NCI-H1436 (cell line): ENCODE results near the gene GRM4.
"Not testable (repeated sequence)": the region's sequence is repeated elsewhere in the genome, so short reads cannot be mapped to it uniquely, and the experiment has no call there.

Experiments
- DNase-seq: peaks from one replicate; lab custom pipeline; 2025; lab: John Stamatoyannopoulos, UW

GRM4 gene

GRCh38 chr6:34043359-34043758 is 102.5 kb downstream of the GRM4 start:
- DNase-seq: no peak

- DNase-seq: not testable (repeated sequence)
Measured at GRCh38 chr6:34041998-34042397, 103.9 kb downstream of the GRM4 start.

GRCh38 chr6:34041385-34041784 is 104.5 kb downstream of the GRM4 start:
- DNase-seq: no peak

GRCh38 chr6:34039943-34040342 is 105.9 kb downstream of the GRM4 start:
- no peak for DNase-seq

- DNase-seq: no peak
Measured at GRCh38 chr6:34037151-34037550, 108.7 kb downstream of the GRM4 start.

- no peak for DNase-seq
Measured at GRCh38 chr6:34036357-34037069, 109.4 kb downstream of the GRM4 start.

GRCh38 chr6:34035704-34036356 is 110.1 kb downstream of the GRM4 start:
- no peak for DNase-seq

- no peak for DNase-seq
Measured at GRCh38 chr6:34035161-34035560, 110.7 kb downstream of the GRM4 start.

- no peak for DNase-seq
Measured at GRCh38 chr6:34032856-34033255, 113.0 kb downstream of the GRM4 start.

GRCh38 chr6:34031625-34032383 is 114.1 kb downstream of the GRM4 start:
- no peak for DNase-seq

GRCh38 chr6:34030831-34031624 is 114.9 kb downstream of the GRM4 start:
- DNase-seq: no peak

GRCh38 chr6:34029489-34030280 is 116.2 kb downstream of the GRM4 start:
- no peak for DNase-seq

GRCh38 chr6:34028691-34029360 is 117.1 kb downstream of the GRM4 start:
- DNase-seq: no peak

- no peak for DNase-seq
Measured at GRCh38 chr6:34027939-34028441, 117.9 kb downstream of the GRM4 start.

GRCh38 chr6:34027445-34027936 is 118.4 kb downstream of the GRM4 start:
- DNase-seq: peak; percentile 43

- no peak for DNase-seq
Measured at GRCh38 chr6:34025861-34026260, 120.0 kb downstream of the GRM4 start.

GRCh38 chr6:34025112-34025807 is 120.6 kb downstream of the GRM4 start:
- no peak for DNase-seq

- no peak for DNase-seq
Measured at GRCh38 chr6:34022873-34023255, 123.0 kb downstream of the GRM4 start.

- DNase-seq: no peak
Measured at GRCh38 chr6:34022250-34022872, 123.5 kb downstream of the GRM4 start.
